Stimulated activated CD4-positive, alpha-beta T cell treated with anti-CD3 and anti-CD28 coated beads, Interleukin-2, amount 100 ng/mL, for 48 hours (primary cell): ENCODE data around the gene ATP13A2.

Experiments
- DNase-seq, 2 donors: peaks; one replicate each; pipeline ENCODE4 v3.0.0-alpha.2; 2020

ATP13A2 gene

DNA sequence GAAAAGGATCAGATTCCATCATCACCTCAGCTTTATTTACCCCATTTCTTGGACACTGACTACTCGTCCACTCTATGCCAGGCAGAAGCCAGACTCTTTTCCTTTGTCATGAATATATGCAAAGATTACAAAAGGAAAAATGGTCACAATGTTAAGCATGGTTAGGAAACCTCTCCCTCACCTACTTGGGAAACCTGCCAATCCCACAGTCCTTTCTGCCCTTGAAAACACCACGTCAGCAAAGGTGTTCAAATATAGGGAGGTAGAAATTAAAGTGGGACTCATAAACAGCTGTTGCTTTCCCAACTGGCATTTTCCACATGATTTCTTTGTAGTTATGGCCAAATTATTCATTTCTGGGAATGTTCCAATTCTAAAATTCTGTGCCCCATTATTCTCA, 16.2 kb upstream of the ATP13A2 start:
- no peak for DNase-seq

DNA sequence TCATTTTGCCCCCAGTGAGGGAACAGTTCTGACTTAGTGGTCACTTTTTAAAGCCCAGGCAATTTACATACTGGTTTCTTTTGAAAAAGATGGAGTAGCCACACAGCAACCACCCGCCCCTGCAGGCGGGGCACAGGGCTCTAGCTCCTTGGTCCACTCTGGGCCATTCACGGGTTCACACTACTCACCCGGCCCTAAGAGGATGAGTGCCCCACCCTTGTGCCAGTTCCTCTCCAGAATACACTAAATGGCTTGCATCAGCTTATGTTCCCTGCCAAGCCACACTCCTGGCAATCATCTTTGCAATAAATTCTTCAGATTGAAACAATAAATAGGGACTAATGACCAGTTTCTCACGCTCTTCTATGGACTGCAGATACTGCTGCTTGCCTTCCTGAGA, 15.7 kb upstream of the ATP13A2 start:
- no peak for DNase-seq

DNA sequence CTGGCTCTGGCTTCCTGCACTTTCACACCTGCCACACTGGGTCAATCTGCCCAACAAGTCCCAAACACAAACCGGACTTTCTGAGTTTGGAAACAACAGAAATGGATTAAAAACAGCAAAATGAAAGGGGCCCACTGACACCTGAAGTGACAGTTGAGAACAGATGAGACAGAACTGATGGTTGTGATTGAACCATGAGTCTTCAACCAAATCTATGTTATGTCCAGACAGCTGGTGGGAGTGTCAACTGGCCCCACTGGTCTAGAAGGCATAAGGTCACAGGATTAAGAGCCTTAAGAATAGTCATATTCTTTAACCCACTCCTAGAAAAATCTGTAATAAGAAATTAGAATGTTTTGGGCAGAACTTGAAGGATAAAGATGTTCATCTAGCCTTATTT, 13.0 kb upstream of the ATP13A2 start:
- DNase-seq, result no peak

DNA sequence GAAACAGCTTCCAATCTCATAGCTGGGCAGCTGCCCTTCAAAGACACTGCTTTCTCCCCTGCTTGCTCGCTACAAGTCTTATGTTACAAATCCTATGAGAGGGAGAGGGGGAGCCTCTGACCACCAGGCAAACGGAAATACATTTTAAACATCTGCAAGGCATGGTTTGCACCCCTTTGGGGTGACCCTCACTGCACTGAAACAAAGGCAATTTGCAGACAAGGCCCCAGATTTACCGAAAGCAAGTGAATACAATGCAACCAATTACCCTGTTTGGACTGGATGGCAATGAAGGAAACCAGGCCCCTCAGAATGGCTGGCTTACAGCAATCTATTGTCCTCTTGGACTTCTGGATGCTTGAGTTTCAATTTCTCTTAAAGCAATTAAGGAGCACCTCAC, 11.8 kb upstream of the ATP13A2 start:
- no peak for DNase-seq

DNA sequence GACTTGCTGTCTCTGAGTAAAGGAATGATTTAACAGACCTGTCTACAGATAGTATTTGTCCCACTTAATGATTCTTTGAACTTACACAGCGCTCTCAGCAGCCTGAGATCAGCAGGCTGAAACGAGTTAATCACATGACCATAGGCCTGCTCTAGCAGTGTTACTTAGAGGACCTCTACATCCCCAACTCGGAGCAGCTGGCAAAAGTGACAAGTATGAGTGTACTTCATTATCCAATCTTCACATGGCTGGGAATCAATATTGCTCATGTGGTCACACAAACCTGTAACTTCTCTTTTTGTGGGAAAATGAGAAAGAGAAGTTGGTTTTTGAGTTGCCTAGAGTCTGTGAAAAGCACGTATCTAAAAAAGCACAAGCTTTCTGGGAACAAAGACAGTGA, 11.4 kb upstream of the ATP13A2 start:
- DNase-seq, result no peak

DNA sequence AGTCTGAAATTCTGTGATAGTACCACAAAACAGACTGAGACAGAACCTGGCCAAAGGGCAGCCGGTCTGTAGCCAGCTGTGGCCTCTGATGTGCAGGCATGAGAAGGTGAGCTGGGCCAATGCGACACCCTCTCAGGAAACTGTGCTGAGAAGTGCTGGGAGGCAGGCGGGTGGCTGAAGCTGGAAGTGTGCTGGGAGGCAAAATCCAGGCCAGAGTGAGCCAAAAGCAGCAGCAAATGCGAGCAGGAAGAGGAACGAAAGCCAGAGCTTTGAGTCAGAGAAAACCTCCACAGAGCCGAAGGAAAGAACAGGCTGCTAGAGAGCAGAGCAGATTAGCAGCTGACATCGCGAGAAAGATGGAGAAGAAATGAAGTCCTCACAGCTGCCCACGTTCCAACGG, 10.2 kb upstream of the ATP13A2 start:
- no peak for DNase-seq

DNA sequence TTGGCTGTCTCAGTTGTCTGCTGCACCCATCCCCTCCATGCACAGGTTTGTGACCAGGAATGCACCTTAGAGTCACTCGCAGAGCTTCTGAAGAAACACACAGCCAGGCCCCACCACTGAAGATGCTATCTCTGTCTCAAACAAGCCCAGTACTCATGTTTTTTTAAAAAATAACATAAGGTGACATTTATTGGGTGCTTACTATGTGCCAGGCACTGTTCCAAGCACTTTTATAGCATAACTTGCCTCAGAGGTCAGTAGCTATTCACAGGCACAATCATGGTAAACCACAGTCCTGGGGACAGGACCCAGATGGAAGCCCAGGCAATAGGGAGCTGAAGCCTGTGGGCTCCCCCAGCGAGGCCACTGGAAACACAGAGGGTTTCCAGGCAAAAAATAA, 8.8 kb upstream of the ATP13A2 start:
- DNase-seq, result no peak

DNA sequence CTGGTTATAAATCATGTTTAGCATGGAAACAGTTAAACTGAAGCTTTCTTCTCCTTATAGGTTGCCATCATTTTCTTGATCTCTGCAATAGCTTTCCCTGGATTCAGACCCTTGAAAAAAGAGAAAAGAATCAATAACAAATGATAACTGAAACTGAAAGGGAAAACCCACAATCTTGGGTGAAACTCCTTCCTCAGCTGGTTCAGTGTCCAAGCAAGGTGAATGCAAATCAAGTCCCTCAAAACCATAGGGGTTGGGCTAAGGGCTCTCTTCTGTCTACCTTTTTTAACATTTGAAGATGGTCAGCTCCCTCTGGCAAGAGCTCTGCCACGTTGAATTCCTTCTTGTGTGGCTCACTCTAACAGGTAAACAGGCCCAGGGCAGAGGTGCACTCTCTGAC, 7.1 kb upstream of the ATP13A2 start:
- DNase-seq, result no peak

DNA sequence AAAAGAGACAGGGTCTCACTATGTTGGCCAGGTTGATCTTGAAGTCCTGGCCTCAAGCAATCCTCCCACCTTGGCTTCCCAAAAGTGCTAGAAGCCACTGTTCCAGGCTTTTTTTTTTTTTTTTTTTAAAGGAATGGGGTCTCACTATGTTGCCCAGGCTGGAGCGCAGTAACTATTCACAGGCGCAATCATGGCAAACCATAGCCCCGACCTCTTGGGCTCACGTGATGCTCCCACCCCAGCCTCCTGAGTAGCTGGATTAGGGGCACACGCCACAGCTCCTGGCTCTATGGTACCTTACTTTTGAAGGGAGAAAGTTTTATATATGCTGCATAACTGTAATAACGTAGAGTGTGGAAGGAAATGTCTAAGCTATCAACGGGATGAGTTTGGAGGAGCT, 5.7 kb upstream of the ATP13A2 start:
- no peak for DNase-seq

DNA sequence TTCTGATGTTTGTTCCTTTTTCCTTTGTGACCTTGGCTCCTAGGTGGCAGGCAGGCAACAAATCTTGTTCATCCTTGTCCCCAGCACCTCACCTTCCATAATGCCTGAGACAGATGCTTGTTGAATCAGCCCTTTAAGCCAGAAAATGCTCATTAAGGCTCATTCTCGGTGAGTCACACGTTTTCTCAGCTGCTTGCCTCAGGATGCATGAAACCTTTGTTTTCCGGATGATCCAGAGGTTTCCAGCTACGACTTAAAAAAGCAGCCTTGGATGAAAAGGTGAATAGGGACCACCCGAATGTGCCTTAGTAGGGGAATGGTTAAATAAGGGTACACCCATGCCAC, 4.6 kb upstream of the ATP13A2 start:
- no peak for DNase-seq

DNA sequence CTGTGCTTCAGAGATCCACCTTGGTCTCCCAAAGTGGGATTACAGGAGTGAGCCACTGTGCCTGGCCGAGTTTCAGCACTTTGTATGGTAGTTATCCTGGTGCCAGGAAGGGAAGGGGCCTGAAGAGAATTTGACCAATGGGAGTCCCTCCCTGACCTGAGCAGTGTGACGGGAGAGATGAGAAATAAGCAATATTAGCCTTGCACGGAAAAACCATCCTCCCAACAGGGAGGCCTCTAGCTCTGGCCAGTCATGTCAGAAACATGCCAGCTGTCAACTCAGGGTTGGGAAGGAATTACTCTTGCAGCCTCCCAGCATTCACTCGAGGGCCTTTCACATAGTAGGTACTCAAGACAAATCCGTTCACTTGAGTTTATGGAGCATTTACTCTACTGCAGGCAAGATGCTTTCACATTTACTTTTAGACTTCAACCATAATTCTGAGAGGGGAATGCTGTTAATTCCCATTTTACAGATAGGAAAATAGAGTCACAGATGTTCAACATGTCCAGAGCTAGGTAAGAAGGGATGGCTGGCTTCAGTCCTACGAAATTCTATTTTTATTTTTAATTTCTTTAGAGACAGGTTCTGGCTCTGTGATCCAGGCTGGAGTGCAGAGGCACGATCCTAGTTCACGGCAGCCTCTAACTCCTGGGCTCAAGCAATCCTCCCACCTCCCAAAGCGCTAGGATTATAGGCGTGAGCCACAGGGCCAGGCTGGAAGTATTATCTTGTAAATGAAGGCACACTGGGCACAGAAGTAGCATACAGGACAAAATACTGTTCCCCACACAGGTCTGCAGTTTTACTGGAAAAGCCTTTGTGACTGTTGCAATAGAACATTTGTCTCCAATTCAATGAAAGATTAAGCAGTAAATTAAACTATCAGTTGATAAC, 3.2 kb upstream of the ATP13A2 start:
- no peak for DNase-seq

DNA sequence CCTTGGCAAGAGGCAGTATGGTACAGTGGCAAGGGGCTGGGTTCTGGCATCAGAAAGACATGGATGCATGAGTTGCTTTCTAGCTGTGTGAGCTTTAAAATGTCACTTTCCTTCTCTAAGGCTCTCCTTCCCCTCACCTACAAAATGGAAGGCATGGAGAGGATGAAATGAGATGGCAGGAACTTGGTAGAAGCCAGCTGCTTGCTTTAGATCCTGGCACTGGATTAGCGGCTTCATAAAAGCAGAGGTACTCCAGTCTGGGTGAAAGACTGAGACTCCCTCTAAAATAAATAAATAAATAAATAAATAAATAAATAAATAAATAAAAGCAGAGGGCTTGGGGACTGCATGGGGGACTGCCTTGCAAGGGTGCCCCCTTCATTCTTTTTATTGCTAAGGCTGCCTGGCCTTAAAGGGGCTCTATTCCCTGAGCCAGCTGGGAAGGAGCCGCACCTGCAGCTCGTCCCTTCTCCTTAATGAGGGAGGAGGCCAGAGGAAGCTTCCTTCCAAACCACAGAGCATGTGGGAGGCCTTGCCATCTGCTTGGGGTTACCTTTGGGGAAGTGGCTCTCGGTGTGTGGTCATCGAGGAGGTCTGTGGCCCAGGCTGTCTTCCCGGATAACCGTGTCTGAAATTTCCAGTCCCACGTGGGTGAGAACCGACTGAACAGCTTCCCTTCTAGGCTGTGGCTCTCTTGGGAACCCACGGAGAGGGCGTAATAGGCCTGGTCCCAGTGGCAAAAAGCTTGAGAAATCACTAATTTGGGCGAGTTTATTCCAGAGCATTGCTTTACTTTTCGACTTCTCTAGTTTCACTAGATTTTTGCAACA, 2.0 kb upstream of the ATP13A2 start:
- no peak for DNase-seq

DNA sequence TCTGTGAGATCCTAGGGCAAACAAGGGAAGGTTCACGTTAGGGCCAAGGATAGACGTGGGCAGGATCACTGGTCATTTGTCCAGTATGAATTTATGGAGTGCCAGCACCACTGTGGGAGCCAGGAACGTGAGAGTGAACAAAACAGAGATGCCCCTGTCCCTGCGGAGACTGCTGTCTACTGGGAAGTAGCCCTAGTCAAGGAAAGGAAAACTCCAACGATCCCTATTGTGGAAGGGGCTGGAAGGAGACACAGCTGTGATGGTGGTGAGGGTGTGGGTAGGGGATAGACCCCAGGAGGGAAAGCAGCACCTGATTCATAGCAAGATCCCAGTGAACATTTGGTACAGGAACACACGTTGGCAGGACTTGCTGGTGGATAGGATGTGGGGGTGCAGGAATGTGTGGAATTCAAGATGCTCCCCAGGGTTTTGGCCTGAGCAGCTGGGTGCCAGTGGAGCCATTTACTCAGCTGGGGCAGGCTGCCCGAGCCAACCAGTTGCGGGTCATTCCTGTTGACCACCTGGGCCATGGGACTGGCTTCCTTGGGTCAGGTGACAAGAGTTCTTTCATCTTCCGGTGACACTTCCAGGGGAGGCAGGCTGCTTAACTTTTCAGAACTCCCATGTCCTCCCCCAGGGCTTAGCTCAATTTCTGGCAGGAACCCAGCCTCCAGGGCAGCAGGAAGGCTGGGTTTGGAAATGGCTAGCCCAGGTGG, 1.2 kb upstream of the ATP13A2 start:
- DNase-seq, result no peak

DNA sequence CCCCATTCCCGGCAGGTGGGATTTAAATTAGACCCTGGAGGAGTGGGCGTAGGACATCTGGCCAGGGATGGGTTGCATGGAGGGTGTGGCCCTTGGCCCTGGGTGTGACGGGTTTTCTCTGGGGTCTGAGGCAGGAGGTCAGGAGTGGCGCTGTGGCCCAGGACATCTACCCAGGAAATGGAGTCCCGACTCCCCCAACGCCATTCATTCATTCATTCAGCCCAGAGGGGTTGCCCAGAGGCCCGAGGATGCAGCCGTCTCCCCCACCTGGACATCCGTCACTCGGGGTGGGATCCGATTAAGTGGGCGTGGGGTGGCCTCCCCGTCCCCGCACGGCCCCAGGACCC, 663 bp downstream of the ATP13A2 start:
- DNase-seq, result no peak

DNA sequence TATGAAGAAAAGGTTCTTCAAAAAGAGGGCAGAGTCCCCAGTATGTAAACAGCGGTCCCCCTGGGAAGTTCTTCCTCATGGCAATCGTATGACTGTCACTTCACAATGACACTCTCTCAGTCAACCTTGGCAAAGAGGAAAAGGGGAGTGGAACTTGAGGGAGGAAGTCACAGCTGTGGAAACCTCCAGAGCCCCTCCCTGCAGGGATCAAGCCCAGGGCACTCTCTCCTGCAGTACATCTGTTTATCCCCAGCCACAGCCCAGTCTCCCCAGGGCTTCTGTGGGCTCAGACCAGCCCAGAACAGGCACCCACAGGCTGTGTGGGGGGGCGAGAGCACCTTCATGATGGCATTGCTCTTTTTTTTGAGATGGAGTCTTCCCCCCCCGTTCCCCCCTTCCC, 2.0 kb downstream of the ATP13A2 start:
- DNase-seq, result no peak

DNA sequence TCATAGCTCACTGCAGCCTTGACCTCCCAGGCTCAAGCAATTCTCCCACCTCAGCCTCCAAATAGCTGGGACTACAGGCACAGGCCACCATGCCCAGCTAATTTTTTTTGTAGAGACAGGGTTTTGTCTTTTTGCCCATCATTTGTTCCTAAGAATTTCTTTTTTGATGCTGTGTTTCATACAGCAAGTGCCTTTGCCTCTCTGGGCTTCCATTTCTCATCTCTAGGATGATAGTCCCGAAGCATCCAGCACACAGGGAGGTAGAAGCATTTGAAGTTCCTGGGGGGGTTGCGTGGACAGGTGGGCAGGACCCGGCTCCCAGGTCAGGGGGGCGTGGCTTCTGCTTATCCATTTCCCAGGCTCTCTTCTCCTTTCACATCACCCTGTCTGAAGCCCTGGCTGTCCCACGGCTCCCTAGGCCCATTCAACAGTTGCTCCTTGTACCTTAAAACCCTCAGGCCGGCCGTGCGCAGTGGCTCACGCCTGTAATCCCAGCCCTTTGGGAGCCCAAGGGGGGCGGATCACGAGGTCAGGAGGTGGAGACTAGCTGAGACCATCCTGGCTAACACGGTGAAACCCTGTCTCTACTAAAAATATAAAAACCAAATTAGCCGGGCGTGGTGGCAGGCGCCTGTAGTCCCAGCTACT, 3.4 kb downstream of the ATP13A2 start:
- no peak for DNase-seq

DNA sequence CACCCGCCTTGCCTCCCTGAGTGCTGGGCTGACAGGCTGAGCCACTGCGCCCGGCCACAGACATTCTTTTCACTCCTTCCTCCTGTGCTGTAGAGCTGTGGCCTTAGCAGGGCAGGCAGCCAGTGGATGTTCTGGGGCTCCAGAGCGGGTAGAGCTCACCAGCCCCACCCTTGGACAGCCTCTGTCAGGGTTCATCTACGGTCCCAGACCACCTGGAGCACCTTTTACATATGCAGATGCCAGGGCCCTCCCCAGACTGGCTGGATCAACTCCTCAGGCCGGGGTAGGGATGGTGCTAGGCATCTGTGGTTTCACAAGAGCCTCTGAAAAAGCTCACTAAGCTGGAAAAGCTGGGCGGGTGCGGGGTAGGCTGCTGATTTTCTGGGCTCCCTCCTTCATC, 4.6 kb downstream of the ATP13A2 start:
- no peak for DNase-seq

DNA sequence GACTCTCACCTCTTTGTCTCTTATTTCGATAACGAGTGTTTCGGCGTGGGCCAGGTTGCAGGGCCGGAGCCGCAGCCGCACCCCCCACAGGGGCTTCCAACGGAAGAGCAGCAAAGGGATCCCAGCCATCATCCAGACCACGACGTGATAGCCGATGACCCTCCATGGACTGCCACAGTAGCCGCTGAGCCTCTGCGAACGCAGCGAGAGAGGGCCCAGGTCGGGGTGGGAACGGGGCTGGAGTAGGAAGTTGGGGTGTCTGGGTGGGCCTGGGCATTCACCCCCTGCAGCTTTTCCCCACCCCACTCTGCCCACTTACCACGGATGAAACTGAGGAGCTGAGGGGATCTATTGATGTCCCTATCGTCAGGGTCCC, 6.4 kb downstream of the ATP13A2 start:
- no peak for DNase-seq

DNA sequence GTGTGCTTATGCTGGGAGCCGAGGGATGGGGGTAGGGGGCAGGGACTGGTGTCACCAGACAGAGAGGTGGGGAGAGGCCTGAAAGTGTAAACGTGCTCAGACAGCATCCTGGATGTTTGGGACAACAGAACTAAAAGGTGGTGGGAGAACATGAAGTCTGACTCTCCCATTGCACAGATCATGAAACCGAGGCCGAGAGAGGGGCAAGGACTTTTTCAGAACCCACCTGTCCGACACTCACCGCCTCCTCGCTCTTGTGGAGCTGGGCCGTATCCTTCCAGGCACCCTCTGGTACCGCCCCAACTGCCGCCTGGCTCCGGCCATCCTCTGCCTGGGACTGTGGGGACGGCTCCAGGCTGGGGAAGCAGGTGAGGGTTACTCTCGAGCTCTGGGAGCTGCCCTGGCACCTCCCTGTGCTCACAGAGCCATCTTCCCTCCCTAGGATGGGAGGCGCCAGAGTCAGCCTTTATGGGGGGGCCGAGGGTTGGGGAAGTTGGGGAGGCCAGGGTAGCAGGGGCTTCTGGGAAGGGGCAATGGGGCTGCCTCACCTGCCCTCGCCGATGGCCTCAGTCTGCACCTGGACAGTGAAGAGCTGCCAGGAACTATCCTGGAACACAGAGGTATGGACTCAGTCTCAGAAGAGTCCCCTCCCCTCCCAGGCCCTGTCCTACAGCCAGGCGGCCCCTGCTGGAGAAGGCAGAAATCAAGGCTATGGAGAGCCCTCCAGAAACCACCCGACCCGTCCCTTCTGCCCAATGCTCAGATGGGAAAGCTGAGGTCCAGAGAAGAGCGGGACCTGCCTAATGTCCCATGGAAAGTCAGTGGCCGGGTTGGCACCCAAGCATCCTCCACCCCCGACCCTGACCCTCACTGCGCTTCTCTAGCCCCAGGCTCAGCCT, 7.0 kb downstream of the ATP13A2 start:
- no peak for DNase-seq

DNA sequence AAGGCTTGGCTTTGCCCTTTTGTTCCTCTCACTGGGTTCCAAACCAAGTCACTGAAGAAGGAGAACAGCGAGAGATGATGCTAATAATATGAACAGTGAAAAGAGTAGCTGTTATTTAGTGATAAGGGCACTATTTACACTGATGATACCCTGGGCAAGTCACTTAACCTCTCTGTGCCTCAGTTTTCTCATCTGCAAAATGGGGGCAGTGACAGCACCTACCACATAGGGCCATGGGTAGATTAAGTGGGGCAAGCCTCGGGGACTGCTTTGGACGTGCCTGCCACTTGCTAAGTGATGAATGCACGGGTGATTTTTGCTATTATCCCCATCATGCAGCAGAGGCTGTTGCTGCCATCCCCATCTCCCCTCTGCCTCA, 9.2 kb downstream of the ATP13A2 start:
- DNase-seq, result no peak

DNA sequence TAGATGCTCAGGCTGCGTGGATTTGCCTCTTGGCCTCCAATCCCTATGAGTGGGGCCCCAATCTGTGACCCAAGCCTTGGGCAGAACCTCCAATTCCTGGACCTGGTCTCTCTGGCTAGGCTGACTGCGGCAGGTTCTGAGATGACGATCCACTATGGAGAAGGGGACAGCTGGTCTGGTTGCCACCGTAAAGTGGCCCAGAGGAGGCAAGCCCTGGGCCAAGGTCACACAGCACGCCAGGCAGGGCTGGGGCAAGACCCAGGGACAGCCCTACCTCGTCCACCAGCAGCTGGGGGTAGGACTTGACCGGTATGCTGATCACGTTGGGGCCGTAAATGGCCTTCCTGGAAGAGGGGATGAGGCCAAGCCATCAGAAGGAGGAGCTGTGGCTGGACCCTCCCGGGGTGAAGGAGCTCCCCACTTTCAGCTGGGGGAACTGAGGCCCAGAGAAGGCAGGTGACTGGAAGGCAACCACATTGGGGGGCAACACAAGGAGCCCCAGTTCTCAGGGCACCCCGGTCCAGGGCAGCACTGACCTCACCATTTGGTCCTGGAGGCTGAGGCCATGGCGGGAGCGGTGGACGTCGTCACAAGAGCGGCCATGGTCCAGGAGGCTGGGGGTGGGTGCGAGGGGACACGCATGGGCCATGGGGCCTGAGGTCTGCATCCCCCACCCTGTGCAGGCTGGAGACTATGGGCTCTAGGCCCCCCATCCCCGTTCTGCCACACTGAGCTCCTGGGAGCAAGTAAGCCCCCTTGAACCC, 9.8 kb downstream of the ATP13A2 start:
- no peak for DNase-seq

DNA sequence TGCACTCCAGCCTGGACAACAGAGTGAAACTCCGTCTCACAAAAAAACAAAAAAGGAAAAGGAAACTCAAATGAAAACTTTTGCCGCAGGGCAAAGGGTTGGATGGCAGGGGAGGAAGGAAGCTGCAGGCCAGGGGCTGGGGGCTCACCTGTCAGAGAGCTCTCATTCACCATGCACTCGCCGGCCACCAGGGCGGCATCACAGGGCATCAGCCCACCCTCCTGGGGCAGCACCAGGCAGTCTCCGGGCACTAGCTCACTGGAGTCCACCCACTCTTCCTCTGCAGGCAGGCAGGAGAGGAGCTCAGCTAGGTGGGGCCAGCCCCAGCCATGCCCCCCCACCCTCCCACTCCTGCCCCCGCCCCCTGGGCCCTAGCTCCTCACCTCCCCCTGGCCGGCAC, 11.9 kb downstream of the ATP13A2 start:
- DNase-seq, result no peak
